Osteoblast (primary cell): ENCODE results near the gene TGM1. TPM values are rescaled to one million over a fixed set of nuclear protein-coding genes. Genes with fewer than 3 reads are reported as not detected.

ENCODE experiments used
- DNase-seq: peaks from one replicate; pipeline ENCODE4 v3.0.0; 2011; ENCODE audit warnings: low spot score, mixed read lengths; ENCODE audit not compliant: insufficient read length; ENCODE audit errors: missing footprints
- H2AFZ ChIP-seq: 2 replicates; pipeline ENCODE4 v1.6.0; 2011; ENCODE audit warnings: mild to moderate bottlenecking, low read length
- H3K27ac ChIP-seq: 2 replicates; pipeline ENCODE4 v1.5.1; 2011; ENCODE audit warnings: mild to moderate bottlenecking, low read depth, low read length, moderate library complexity
- H3K27me3 ChIP-seq: 2 replicates; pipeline ENCODE4 v1.6.0; 2012; ENCODE audit warnings: mild to moderate bottlenecking, control low read depth, inconsistent platforms, low read length, moderate library complexity; ENCODE audit not compliant: insufficient read depth
- H3K36me3 ChIP-seq: 2 replicates; pipeline ENCODE4 v1.5.1; 2011; ENCODE audit warnings: mild to moderate bottlenecking, low read length, control low read depth, moderate library complexity; ENCODE audit not compliant: insufficient read depth
- H3K4me1 ChIP-seq: 2 replicates; pipeline ENCODE4 v1.5.1; 2011; ENCODE audit warnings: mild to moderate bottlenecking, low read length, control low read depth, moderate library complexity; ENCODE audit not compliant: insufficient read depth
- H3K4me2 ChIP-seq: 2 replicates; pipeline ENCODE4 v1.6.0; 2011; ENCODE audit warnings: mild to moderate bottlenecking, low read length; ENCODE audit not compliant: insufficient read depth
- H3K4me3 ChIP-seq: fragments of 200-600 bp; sonication (generic); 3 replicates; pipeline ENCODE4 v1.5.1; 2012; ENCODE audit warnings: mild to moderate bottlenecking, low read length, inconsistent platforms; ENCODE audit not compliant: insufficient read depth
- H3K79me2 ChIP-seq: 2 replicates; pipeline ENCODE4 v1.6.0; 2012; ENCODE audit warnings: mild to moderate bottlenecking, low read length, control low read depth, inconsistent platforms; ENCODE audit not compliant: insufficient read depth
- H3K9me3 ChIP-seq: 2 replicates; pipeline ENCODE4 v1.5.1; 2011; ENCODE audit warnings: low read depth, low read length, control low read depth
- H4K20me1 ChIP-seq: 2 replicates; pipeline ENCODE4 v1.6.0; 2012; ENCODE audit warnings: mild to moderate bottlenecking, low read length, control low read depth; ENCODE audit not compliant: insufficient read depth
- total RNA-seq: library from RNA; depleted of rRNA; stranded (reverse); fragments of >200 nt; gene quantifications from 2 replicates; pipeline ENCODE4 v1.2.3, GENCODE V29; 2012
- TF ChIP-seq, protein P1 (sequence below): IDR thresholded peaks from 2 replicates; pipeline ENCODE4 v1.5.1; 2011; ENCODE audit warnings: mild to moderate bottlenecking, low read depth, low read length, moderate library complexity; ENCODE audit errors: extremely low read depth

Gene TGM1
- total RNA-seq, 1 donor = 0.36 TPM

DNA sequence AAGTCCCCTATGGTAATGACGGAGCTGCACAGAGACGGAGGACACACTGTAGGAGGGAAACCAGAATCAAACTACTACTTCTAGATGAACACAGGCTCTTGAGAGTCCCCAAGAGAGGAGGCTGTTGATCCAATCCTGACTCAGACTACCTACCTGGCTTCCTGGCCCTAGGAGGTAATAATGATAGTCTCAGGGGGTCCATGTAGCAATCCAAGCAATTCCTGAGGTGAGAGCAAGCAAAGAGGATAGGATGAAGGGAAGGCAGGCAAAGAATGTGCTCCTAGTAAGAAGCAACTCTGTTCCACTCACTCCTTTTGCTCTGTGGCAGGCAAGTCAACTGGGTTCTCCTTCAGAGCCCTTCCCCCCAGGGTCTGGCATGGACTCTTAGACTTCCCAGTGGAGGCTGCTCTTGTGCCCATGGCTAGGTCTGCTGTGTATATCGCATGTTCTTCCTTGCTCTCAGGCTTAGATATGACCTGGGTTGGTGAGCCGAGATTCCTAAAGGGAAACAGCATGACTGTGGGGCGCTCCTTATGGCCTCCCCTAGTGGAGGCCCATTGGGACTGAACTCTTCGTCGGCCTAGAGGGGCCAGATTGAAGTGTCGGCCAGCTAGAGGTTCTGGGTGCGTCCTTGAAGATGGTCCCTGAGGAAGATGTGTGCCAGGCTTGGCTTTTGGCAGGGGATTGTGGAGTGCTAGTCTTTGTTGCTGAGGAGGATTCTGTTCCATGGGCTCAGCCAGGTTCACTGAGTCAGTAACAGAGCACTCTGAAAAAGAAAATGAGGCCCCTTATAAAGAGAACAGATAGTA lies 22.7 kb downstream of the TGM1 start:
- Histone ChIP-seq H3K4me1 (peaks cover 26% of the 10 kb centered on the region), H2AFZ (no peak overlapping the region), H3K9me3 (no peaks in the 10 kb centered on the region), H3K4me2 (peak overlapping the region; percentile 40), H3K27ac (peak overlapping the region; percentile 4), H3K36me3 (peaks cover 58% of the 10 kb centered on the region), H3K4me3 (no peak overlapping the region), H4K20me1 (peaks cover 12% of the 10 kb centered on the region), H3K27me3 (no peaks in the 10 kb centered on the region), H3K79me2 (peaks cover 52% of the 10 kb centered on the region)
- TF ChIP-seq, protein P1, sequence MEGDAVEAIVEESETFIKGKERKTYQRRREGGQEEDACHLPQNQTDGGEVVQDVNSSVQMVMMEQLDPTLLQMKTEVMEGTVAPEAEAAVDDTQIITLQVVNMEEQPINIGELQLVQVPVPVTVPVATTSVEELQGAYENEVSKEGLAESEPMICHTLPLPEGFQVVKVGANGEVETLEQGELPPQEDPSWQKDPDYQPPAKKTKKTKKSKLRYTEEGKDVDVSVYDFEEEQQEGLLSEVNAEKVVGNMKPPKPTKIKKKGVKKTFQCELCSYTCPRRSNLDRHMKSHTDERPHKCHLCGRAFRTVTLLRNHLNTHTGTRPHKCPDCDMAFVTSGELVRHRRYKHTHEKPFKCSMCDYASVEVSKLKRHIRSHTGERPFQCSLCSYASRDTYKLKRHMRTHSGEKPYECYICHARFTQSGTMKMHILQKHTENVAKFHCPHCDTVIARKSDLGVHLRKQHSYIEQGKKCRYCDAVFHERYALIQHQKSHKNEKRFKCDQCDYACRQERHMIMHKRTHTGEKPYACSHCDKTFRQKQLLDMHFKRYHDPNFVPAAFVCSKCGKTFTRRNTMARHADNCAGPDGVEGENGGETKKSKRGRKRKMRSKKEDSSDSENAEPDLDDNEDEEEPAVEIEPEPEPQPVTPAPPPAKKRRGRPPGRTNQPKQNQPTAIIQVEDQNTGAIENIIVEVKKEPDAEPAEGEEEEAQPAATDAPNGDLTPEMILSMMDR = no peak
- DNase-seq = no peak

DNA sequence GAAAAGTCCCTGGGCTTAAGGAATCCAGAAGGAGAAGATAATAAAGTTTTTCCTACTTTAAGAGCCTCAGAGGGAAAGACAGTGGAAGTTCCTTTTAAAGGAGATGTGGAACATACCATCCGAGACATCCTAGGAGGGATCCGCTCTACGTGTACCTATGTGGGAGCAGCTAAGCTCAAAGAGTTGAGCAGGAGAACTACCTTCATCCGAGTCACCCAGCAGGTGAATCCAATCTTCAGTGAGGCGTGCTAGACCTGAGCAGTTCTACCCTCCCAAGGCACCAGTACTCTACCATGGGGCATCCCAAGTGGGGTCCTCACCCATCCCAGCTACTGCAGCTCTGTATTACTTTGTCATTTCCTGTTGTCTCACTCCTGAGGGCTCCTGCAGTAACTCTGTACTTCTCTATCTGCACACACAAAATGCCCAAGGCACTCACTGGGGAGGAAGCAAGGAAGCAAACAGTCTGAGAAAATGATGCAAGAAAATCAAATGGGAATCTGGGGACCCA lies 24.4 kb downstream of the TGM1 start:
- H3K9me3 ChIP-seq = no peaks in the 10 kb centered on the region
- DNase-seq = no peak
- H3K27me3 ChIP-seq = no peaks in the 10 kb centered on the region
- peaks cover 64% of the 10 kb centered on the region for H3K79me2 ChIP-seq
- H4K20me1 ChIP-seq = peaks cover 12% of the 10 kb centered on the region
- H3K36me3 ChIP-seq = peaks cover 61% of the 10 kb centered on the region
- no peak overlapping the region for H3K4me3 ChIP-seq
- H3K4me2 ChIP-seq = no peak overlapping the region
- TF ChIP-seq, protein P1 = no peak
- H2AFZ ChIP-seq = no peak overlapping the region
- H3K4me1 ChIP-seq = peaks cover 42% of the 10 kb centered on the region
- H3K27ac ChIP-seq = no peak overlapping the region

DNA sequence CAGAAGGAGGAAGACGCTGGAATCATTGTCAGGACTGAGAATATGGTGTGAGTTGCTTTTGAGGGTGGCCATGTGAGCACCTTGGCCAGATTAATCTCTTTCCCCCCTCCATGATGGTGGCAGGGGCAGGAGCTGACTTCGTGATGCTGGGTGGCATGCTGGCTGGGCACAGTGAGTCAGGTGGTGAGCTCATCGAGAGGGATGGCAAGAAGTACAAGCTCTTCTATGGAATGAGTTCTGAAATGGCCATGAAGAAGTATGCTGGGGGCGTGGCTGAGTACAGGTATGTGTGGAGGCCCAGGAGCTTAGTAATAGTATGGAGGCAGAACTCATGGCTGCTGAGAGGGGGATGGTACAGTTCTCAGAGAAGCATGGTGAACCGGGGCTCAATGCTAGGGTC lies 24.9 kb downstream of the TGM1 start:
- TF ChIP-seq, protein P1 = no peak
- H3K36me3 ChIP-seq = peaks cover 61% of the 10 kb centered on the region
- no peaks in the 10 kb centered on the region for H3K9me3 ChIP-seq
- H3K4me2 ChIP-seq = no peak overlapping the region
- no peaks in the 10 kb centered on the region for H3K27me3 ChIP-seq
- H3K27ac ChIP-seq = peak overlapping the region; percentile 7
- peaks cover 69% of the 10 kb centered on the region for H3K79me2 ChIP-seq
- peak; percentile 61 for DNase-seq
- H4K20me1 ChIP-seq = peaks cover 12% of the 10 kb centered on the region
- H3K4me3 ChIP-seq = no peak overlapping the region
- H2AFZ ChIP-seq = no peak overlapping the region
- peaks cover 47% of the 10 kb centered on the region for H3K4me1 ChIP-seq

DNA sequence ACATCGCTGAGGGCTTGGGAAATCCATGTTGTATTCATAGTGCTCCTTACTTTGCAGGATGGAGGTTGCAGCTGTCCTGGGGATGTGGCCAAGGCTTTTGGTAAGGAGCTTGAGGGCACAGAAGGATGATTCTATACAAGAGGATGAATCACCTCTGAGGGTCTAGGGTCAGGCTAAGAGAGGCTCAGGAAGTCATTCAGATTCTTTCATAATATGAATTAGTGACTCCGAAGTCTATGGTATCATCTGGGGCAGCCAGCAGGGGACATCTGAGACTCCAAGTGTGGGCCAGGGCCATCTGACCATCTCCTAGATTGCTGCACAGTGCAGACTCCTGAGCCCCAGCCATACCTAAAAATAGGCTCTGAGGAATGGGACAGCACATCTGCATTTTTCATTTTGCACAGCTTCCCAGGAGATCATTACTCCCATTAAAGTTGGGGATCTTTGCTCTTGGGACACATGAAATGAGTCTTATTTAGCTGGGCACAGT lies 25.5 kb downstream of the TGM1 start:
- TF ChIP-seq, protein P1 = no peak
- H4K20me1 ChIP-seq = peaks cover 12% of the 10 kb centered on the region
- peaks cover 73% of the 10 kb centered on the region for H3K79me2 ChIP-seq
- H3K27me3 ChIP-seq = no peaks in the 10 kb centered on the region
- no peaks in the 10 kb centered on the region for H3K9me3 ChIP-seq
- H3K36me3 ChIP-seq = peaks cover 61% of the 10 kb centered on the region
- peak overlapping the region; percentile 7 for H3K27ac ChIP-seq
- no peak overlapping the region for H3K4me2 ChIP-seq
- H2AFZ ChIP-seq = no peak overlapping the region
- no peak overlapping the region for H3K4me3 ChIP-seq
- DNase-seq = no peak
- peaks cover 51% of the 10 kb centered on the region for H3K4me1 ChIP-seq
